ENCODE measurements around the gene NEUROG2. TPM values are rescaled to one million over a fixed set of nuclear protein-coding genes. Genes with fewer than 3 reads are reported as not detected.

NEUROG2 gene
- total and polyA plus RNA-seq, 2 of the 8 experiments (the other 6 are each of a cell fraction or from before 2014, with no cell fraction given): 0.03 TPM; not detected in 1

- Histone ChIP-seq H2BK120ac (replicated peaks; ENCODE audit: low read depth, low read length) (no peak overlapping the region), H2AK5ac (ENCODE audit: low read depth, low read length) (no peak overlapping the region), H3K27me3 (replicated peaks in 1 of 4; ENCODE audit: control insufficient read depth in 3 of 4, extremely low read depth in 1 of 4, insufficient read depth in 3 of 4, low read length in 3 of 4) (no peaks in the 10 kb centered on the region), H2BK5ac (ENCODE audit: low read depth, low read length) (no peak overlapping the region), H3K79me1 (ENCODE audit: low read depth, low read length) (no peaks in the 10 kb centered on the region), H3K4me2 (ENCODE audit: insufficient read depth in 1 of 2, low read depth in 2 of 2, low read length in 2 of 2) (no peak overlapping the region), H3K4me1 (replicated peaks in 1 of 4; ENCODE audit: control insufficient read depth in 3 of 4, insufficient read depth in 4 of 4, low read length in 3 of 4) (no peaks in the 10 kb centered on the region), H2BK20ac (ENCODE audit: low read length) (no peak overlapping the region), H3K23ac (ENCODE audit: insufficient read length) (no peak overlapping the region), H2BK12ac (ENCODE audit: low read depth, low read length) (no peak overlapping the region), H3K14ac (ENCODE audit: insufficient read length) (no peak overlapping the region), H3K56ac (replicated peaks; ENCODE audit: insufficient read length, low read depth, low read length) (no peak overlapping the region), H3K4me3 (ENCODE audit: extremely low read depth in 1 of 4, insufficient read depth in 2 of 4, low read depth in 3 of 4, low read length in 4 of 4) (no peak overlapping the region), H4K8ac (ENCODE audit: extremely low read depth, insufficient read depth, low read length) (no peak overlapping the region), H4K5ac (ENCODE audit: insufficient read length, low read depth, low read length) (no peak overlapping the region), H3K79me2 (ENCODE audit: control insufficient read depth in 1 of 2, insufficient read depth in 2 of 2, low read length in 2 of 2) (no peaks in the 10 kb centered on the region), H4K91ac (replicated peaks; ENCODE audit: insufficient read length, low read length) (no peak overlapping the region), H2AFZ (ENCODE audit: low read length) (no peak overlapping the region), H3K4ac (replicated peaks; ENCODE audit: insufficient read length, low read depth, low read length) (no peak overlapping the region), H3K36me3 (ENCODE audit: control insufficient read depth in 2 of 4, insufficient read depth in 4 of 4, low read length in 3 of 4) (peaks cover 0 to 3% (median 0%) of the 10 kb centered on the region in 4 experiments; a peak in 2 of 8 replicates), H3K9me3 (ENCODE audit: insufficient read depth in 2 of 2, low read depth in 1 of 2, low read length in 1 of 2) (no peaks in the 10 kb centered on the region), H4K20me1 (replicated peaks in 1 of 2; ENCODE audit: control insufficient read depth in 1 of 2, insufficient read depth in 2 of 2, low read length in 2 of 2) (no peaks in the 10 kb centered on the region), H3K23me2 (ENCODE audit: low read depth, low read length) (no peaks in the 10 kb centered on the region), H3K18ac (ENCODE audit: extremely low read depth, low read length) (no peak overlapping the region), H3K27ac (ENCODE audit: low read depth, low read length) (no peak overlapping the region), H3K9ac (replicated peaks in 1 of 4; ENCODE audit: extremely low read depth in 1 of 4, low read depth in 3 of 4, low read length in 3 of 4) (no peak overlapping the region), H2BK15ac (ENCODE audit: low read length) (no peak overlapping the region)
- 83% methylated on average over 2 of the region's 2 CpGs; no CpG with 5 or more reads in 1 of the 2 experiments for WGBS, 2 experiments (ENCODE audit: extremely low coverage in 1 of 2, insufficient coverage in 1 of 2, insufficient read length in 1 of 2, insufficient replicate concordance in 2 of 2, low coverage in 1 of 2, low lambda C conversion rate in 2 of 2, missing lambda C conversion rate in 1 of 2)
- POLR2A ChIA-PET (ENCODE audit: partially characterized antibody): no interaction called here
- CTCF ChIA-PET (ENCODE audit: partially characterized antibody): no interaction called here
- FAIRE-seq (no peak), DNase-seq (ENCODE audit: low read depth in 1 of 2, low spot score in 2 of 2) (no peak)
- TF ChIP-seq RNF2 (IDR thresholded peaks at IDR 0.05; ENCODE audit: borderline replicate concordance, low read depth, low read length, missing control alignments, poor library complexity, severe bottlenecking): no peak
- TF ChIP-seq ATF3 (IDR thresholded peaks at IDR 0.05; ENCODE audit: insufficient read depth, low read depth, low read length): no peak
- no peak for TF ChIP-seq PHF8 (conservative IDR thresholded peaks at IDR 0.05; ENCODE audit: low read depth, low read length)
- no peak for TF ChIP-seq KDM5A (IDR thresholded peaks at IDR 0.05; ENCODE audit: low read length)
- no peak for TF ChIP-seq CTBP2 (IDR thresholded peaks at IDR 0.05; ENCODE audit: borderline replicate concordance, insufficient read depth, insufficient read length, low read length)
- TF ChIP-seq POU5F1 (IDR thresholded peaks at IDR 0.05; ENCODE audit: low read depth, low read length): no peak
- TF ChIP-seq KDM1A (IDR thresholded peaks at IDR 0.05; ENCODE audit: borderline replicate concordance, low read length): no peak
- no peak for TF ChIP-seq SRF (IDR thresholded peaks at IDR 0.05; ENCODE audit: low read depth, low read length)
- TF ChIP-seq YY1 (IDR thresholded peaks at IDR 0.05; ENCODE audit: low read depth, low read length): no peak
- TF ChIP-seq ZNF274 (IDR thresholded peaks at IDR 0.05; ENCODE audit: borderline replicate concordance, extremely low read depth, low read length): no peak
These were observed 30.5 kb upstream of the NEUROG2 start for GRCh38 chr4:112546476-112546875.

Measured in H1 (cell line).